ENCODE results near the gene DSCAML1. TPM values are rescaled to one million over a fixed set of nuclear protein-coding genes. Genes with fewer than 3 reads are reported as not detected.

DSCAML1 gene
- total and polyA plus RNA-seq, 9 of the 15 experiments (the other 6 are each of a cell fraction or from before 2014, with no cell fraction given): not detected

DNA sequence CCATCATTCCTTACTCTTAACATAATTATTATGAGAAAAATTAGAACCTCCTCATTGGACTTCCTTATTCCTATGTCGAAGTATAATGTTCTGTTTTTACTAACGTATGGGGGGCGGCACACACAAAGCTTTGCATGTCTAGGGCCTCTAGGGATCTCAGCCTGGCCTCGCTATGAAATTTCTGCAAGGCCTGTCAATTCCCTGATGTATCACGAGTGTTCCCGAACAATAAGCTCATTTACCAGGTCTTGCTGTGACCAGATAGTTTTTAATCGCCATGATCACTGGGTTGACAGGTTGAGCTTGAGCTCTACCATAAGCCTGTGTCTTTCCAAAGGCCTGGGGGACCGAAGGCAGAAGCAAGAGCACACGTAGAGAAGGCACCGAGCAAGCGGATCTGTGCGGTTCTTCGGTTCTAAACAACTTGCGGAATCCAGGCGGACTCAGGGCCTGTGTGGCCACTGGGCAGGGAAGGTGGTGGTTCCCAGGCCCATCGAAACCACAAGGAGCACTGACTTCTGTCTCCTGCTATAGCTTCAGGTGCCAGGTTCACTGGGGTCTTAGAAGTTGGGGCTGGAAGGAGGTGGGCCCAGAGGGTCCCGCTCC is 37.9 kb upstream of the DSCAML1 start:
- FAIRE-seq (no peak), DNase-seq (ENCODE audit: extremely low read depth in 1 of 4, low spot score in 3 of 4) (no peak), ATAC-seq (no peak)
- in situ Hi-C loops (cut with MboI): no loop called here
- H3K4me2 ChIP-seq (ENCODE audit: insufficient read depth, low read length): no peak overlapping the region
- 9% methylated on average over 17 of the region's 17 CpGs for WGBS (ENCODE audit: insufficient coverage, low coverage, missing lambda C conversion rate)
- H2AFZ ChIP-seq (ENCODE audit: low read depth, low read length): no peak overlapping the region
- H3K4me1 ChIP-seq (replicated peaks in 1 of 2; ENCODE audit: control insufficient read depth in 2 of 2, insufficient read depth in 2 of 2, low read length in 2 of 2): no peaks in the 10 kb centered on the region; a peak in 1 of 5 replicates
- no peaks in the 10 kb centered on the region for H3K9me3 ChIP-seq (replicated peaks; ENCODE audit: control insufficient read depth, insufficient read depth, low read depth, low read length)
- ChIA-PET POLR2A (no interaction called here), CTCF (ENCODE audit: low intra/inter-chr PET ratio) (no interaction called here)
- H3K4me3 ChIP-seq: no peak overlapping the region
- TF ChIP-seq TGIF2 (CRISPR knock-in tag; IDR thresholded peaks at IDR 0.05) (no peak), ZNF121 (CRISPR knock-in tag; conservative IDR thresholded peaks at IDR 0.05) (no peak), SNRNP70 (optimal IDR thresholded peaks at IDR 0.05; ENCODE audit: low read depth, low read length) (no peak), ZNF232 (CRISPR knock-in tag; IDR thresholded peaks at IDR 0.05) (no peak), ZNF408 (CRISPR knock-in tag; IDR thresholded peaks at IDR 0.05; ENCODE audit: low read depth) (no peak), KDM2B (CRISPR knock-in tag; IDR thresholded peaks at IDR 0.05) (no peak), C11orf30 (IDR thresholded peaks at IDR 0.05; ENCODE audit: low read depth) (no peak), ZNF584 (CRISPR knock-in tag; IDR thresholded peaks at IDR 0.05; ENCODE audit: low read depth) (no peak), ZFP36 (IDR thresholded peaks at IDR 0.05; ENCODE audit: low read depth, low read length, partially characterized antibody) (no peak), HCFC1 (IDR thresholded peaks at IDR 0.05; ENCODE audit: low read depth, low read length) (no peak), BRF1 (IDR thresholded peaks at IDR 0.05; ENCODE audit: borderline replicate concordance, extremely low read depth, insufficient read length) (no peak), FOXA1 (IDR thresholded peaks at IDR 0.05; ENCODE audit: borderline replicate concordance) (no peak), NEUROD1 (IDR thresholded peaks at IDR 0.05; ENCODE audit: borderline replicate concordance, low read depth, low read length, partially characterized antibody) (no peak), NCOA1 (IDR thresholded peaks at IDR 0.05; ENCODE audit: low read depth) (no peak)
- TF ChIP-seq, protein P1, sequence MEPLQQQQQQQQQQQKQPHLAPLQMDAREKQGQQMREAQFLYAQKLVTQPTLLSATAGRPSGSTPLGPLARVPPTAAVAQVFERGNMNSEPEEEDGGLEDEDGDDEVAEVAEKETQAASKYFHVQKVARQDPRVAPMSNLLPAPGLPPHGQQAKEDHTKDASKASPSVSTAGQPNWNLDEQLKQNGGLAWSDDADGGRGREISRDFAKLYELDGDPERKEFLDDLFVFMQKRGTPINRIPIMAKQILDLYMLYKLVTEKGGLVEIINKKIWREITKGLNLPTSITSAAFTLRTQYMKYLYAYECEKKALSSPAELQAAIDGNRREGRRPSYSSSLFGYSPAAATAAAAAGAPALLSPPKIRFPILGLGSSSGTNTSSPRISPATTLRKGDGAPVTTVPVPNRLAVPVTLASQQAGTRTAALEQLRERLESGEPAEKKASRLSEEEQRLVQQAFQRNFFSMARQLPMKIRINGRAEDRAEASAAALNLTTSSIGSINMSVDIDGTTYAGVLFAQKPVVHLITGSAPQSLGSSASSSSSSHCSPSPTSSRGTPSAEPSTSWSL (CRISPR knock-in tag; IDR thresholded peaks at IDR 0.05; ENCODE audit: borderline replicate concordance): no peak
- TF ChIP-seq, protein P2, sequence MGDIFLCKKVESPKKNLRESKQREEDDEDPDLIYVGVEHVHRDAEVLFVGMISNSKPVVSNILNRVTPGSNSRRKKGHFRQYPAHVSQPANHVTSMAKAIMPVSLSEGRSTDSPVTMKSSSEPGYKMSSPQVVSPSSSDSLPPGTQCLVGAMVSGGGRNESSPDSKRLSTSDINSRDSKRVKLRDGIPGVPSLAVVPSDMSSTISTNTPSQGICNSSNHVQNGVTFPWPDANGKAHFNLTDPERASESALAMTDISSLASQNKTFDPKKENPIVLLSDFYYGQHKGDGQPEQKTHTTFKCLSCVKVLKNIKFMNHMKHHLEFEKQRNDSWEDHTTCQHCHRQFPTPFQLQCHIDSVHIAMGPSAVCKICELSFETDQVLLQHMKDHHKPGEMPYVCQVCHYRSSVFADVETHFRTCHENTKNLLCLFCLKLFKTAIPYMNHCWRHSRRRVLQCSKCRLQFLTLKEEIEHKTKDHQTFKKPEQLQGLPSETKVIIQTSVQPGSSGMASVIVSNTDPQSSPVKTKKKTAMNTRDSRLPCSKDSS (IDR thresholded peaks at IDR 0.05; ENCODE audit: low read depth, partially characterized antibody): no peak
- H3K9ac ChIP-seq (ENCODE audit: insufficient read depth in 1 of 2, low read depth in 2 of 2, low read length in 2 of 2): no peak overlapping the region
- intact Hi-C loops (cut with micrococcal nuclease): no loop called here
- peaks cover 40 to 96% of the 10 kb centered on the region in 2 experiments; a peak in 4 of 5 replicates for H3K27me3 ChIP-seq (ENCODE audit: control insufficient read depth in 2 of 2, insufficient read depth in 2 of 2, low read length in 2 of 2)
- H3K79me2 ChIP-seq (ENCODE audit: control insufficient read depth, insufficient read depth, low read length): no peaks in the 10 kb centered on the region
- no peak overlapping the region for H3K27ac ChIP-seq (ENCODE audit: extremely low read depth, low read depth, low read length)
- H4K20me1 ChIP-seq (replicated peaks; ENCODE audit: control insufficient read depth, insufficient read depth, low read length): peaks cover 6% of the 10 kb centered on the region; the same call in 1 of the 2 replicates
- no peaks in the 10 kb centered on the region for H3K36me3 ChIP-seq (ENCODE audit: control insufficient read depth, insufficient read depth, low read length)
- peaks cover 3% of the 10 kb centered on the region for H3K9me1 ChIP-seq (ENCODE audit: control insufficient read depth, insufficient read depth, low read length)
- BruUV-seq (replicated peaks): no TSS peak

Data from K562 (cell line).